ENCODE measurements around the gene PRKG1.

GRCh38 chr10:51935341-51935740 lies 861.1 kb downstream of the PRKG1 start:
- TF ChIP-seq CTCF (IDR thresholded peaks at IDR 0.05) (no peak), EZH2 (IDR thresholded peaks at IDR 0.05; ENCODE audit: borderline replicate concordance, insufficient read depth, low read depth, low read length, poor library complexity, severe bottlenecking) (no peak)

All from B cell (primary cell).